ENCODE data around the gene FLVCR2. TPM values are rescaled to one million over a fixed set of nuclear protein-coding genes. Genes with fewer than 3 reads are reported as not detected.

FLVCR2 gene
- total and polyA plus RNA-seq, 2 donors (not counting 1 experiment from before 2014, with no cell fraction given): 0.31 to 1.6 TPM

DNA sequence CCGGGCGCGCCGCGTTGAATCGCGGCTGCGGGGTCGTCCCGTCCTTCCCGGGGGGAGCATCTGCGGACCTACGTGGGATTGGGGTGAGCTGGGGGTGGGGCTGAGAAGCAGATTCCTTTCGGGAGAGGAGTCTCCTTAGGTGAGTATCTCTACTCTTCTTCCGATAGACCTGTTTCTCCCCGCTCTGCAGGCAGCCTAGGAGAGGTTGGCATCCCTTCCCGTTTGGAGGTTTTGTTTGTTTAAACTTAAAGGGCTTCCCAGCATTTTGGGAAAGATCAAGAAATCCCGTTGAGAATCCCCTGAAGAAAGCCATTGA, 83.0 kb downstream of the FLVCR2 start:
- DNase-seq: no peak
- Mint-ChIP-seq H3K27ac (peak overlapping the region; percentile 96), H3K4me3 (peak overlapping the region; percentile 95), H3K4me1 (peaks cover 27% of the 10 kb centered on the region), H3K9me3 (ENCODE audit: insufficient read depth) (no peaks in the 10 kb centered on the region), H3K27me3 (no peaks in the 10 kb centered on the region)
- ChIA-PET CTCF (interaction anchor here (1.4 to 13.9 kb wide), 2 partner anchors 9 to 85 kb away, joined by 4 to 447 read pairs; partner anchors contain the start of gene FLVCR2), POLR2A (interaction anchor here (0.6 to 1.5 kb wide), 4 partner anchors 82 to 1460 kb away, joined by 4 to 8 read pairs (median 6); partner anchors contain the start of gene FLVCR2)
- TF ChIP-seq EZH2 (IDR thresholded peaks at IDR 0.05; ENCODE audit: borderline replicate concordance, insufficient read depth, low read depth, low read length, poor library complexity, severe bottlenecking) (no peak), CTCF (IDR thresholded peaks at IDR 0.05) (no peak)
- Histone ChIP-seq H3K9ac (ENCODE audit: low read length) (peak overlapping the region; percentile 97), H3K79me2 (ENCODE audit: control insufficient read depth, insufficient read depth, low read length) (no peaks in the 10 kb centered on the region), H2AFZ (ENCODE audit: insufficient read depth, low read depth, low read length, poor library complexity, severe bottlenecking) (peak overlapping the region; percentile 99), H3K36me3 (replicated peaks in 1 of 2; ENCODE audit: control extremely low read depth in 1 of 2, control insufficient read depth in 1 of 2, extremely low read depth in 1 of 2, insufficient read depth in 2 of 2, low read length in 1 of 2) (peaks cover 2 to 10% of the 10 kb centered on the region in 2 experiments), H3K27me3 (replicated peaks in 1 of 4; ENCODE audit: control extremely low read depth in 1 of 4, control insufficient read depth in 3 of 4, insufficient read depth in 4 of 4, low read length in 3 of 4) (no peaks in the 10 kb centered on the region), H3K4me2 (replicated peaks; ENCODE audit: low read depth, low read length, poor library complexity, severe bottlenecking) (peak overlapping the region; percentile 89), H3K4me3 (ENCODE audit: control extremely low read depth in 1 of 5, extremely low read depth in 1 of 5, insufficient read depth in 1 of 5, low read depth in 2 of 5, low read length in 4 of 5) (peak overlapping the region; percentile 73 to 95 (median 85)), H3K27ac (ENCODE audit: low read length in 2 of 2) (peak overlapping the region; percentile 80 to 96), H4K20me1 (ENCODE audit: control insufficient read depth, insufficient read depth, low read length, poor library complexity, severe bottlenecking) (no peaks in the 10 kb centered on the region), H3K4me1 (ENCODE audit: control insufficient read depth in 2 of 2, insufficient read depth in 2 of 2, low read length in 2 of 2) (peaks cover 14 to 15% of the 10 kb centered on the region in 2 donors), H3K9me3 (ENCODE audit: control extremely low read depth in 1 of 3, control insufficient read depth in 2 of 3, insufficient read depth in 1 of 3, low read length in 2 of 3) (no peaks in the 10 kb centered on the region)
- ATAC-seq (ENCODE audit: low read depth): no peak
- 0% methylated on average over 14 of the region's 18 CpGs for WGBS (ENCODE audit: insufficient coverage)
- intact Hi-C loops (cut with micrococcal nuclease): loop anchor here (2.0 to 5.0 kb wide), 3 partner anchors 139 to 1169 kb away; partner anchors contain the start of genes BATF, IFT43, ISCA2 and NPC2

DNA sequence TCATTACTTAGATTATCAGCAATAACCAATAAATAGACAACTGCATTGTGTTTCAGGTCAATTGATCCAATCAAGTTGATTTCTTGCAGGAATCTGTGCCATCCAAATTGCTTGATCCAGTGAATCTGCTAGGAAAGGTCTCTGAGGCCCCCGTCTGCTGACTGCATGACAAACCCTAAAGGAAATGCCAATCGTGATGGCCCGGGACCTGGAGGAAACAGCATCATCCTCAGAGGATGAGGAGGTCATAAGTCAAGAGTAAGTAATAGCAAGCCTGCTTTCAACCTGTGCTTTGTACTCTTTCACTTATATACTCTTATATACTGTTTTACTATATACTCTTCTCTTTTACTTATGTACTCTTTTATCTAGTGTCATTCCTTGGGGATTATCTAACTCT, 84.5 kb downstream of the FLVCR2 start:
- H3K36me3 ChIP-seq (replicated peaks in 1 of 2; ENCODE audit: control extremely low read depth in 1 of 2, control insufficient read depth in 1 of 2, extremely low read depth in 1 of 2, insufficient read depth in 2 of 2, low read length in 1 of 2): peaks cover 0 to 1% of the 10 kb centered on the region in 2 experiments
- no peak overlapping the region for H3K27ac ChIP-seq (ENCODE audit: low read length in 2 of 2)
- H3K27me3 Mint-ChIP-seq: no peaks in the 10 kb centered on the region
- H2AFZ ChIP-seq (ENCODE audit: insufficient read depth, low read depth, low read length, poor library complexity, severe bottlenecking): no peak overlapping the region
- 100% methylated on average over 2 of the region's 3 CpGs for WGBS (ENCODE audit: insufficient coverage)
- H3K4me2 ChIP-seq (replicated peaks; ENCODE audit: low read depth, low read length, poor library complexity, severe bottlenecking): no peak overlapping the region
- H3K4me1 Mint-ChIP-seq: peaks cover 27% of the 10 kb centered on the region
- intact Hi-C loops (cut with micrococcal nuclease): loop anchor here (5.0 kb wide), 1 partner anchor 141 kb away; the partner anchor contains the start of gene BATF
- H3K9me3 ChIP-seq (ENCODE audit: control extremely low read depth in 1 of 3, control insufficient read depth in 2 of 3, insufficient read depth in 1 of 3, low read length in 2 of 3): no peaks in the 10 kb centered on the region
- ChIA-PET POLR2A (no interaction called here), CTCF (interaction anchor here (1.2 kb wide), 1 partner anchor 9 kb away, joined by 4 read pairs; no protein-coding TSS in a partner anchor)
- no peak overlapping the region for H3K9ac ChIP-seq (ENCODE audit: low read length)
- H3K4me3 Mint-ChIP-seq: peak overlapping the region; percentile 69
- no peak for TF ChIP-seq CTCF (IDR thresholded peaks at IDR 0.05)
- no peak for TF ChIP-seq EZH2 (IDR thresholded peaks at IDR 0.05; ENCODE audit: borderline replicate concordance, insufficient read depth, low read depth, low read length, poor library complexity, severe bottlenecking)
- DNase-seq: no peak
- peaks cover 14 to 15% of the 10 kb centered on the region in 2 donors for H3K4me1 ChIP-seq (ENCODE audit: control insufficient read depth in 2 of 2, insufficient read depth in 2 of 2, low read length in 2 of 2)
- H3K9me3 Mint-ChIP-seq (ENCODE audit: insufficient read depth): no peaks in the 10 kb centered on the region
- no peaks in the 10 kb centered on the region for H3K79me2 ChIP-seq (ENCODE audit: control insufficient read depth, insufficient read depth, low read length)
- no peaks in the 10 kb centered on the region for H3K27me3 ChIP-seq (replicated peaks in 1 of 4; ENCODE audit: control extremely low read depth in 1 of 4, control insufficient read depth in 3 of 4, insufficient read depth in 4 of 4, low read length in 3 of 4)
- H3K27ac Mint-ChIP-seq: peak overlapping the region; percentile 41
- no peak overlapping the region for H3K4me3 ChIP-seq (ENCODE audit: control extremely low read depth in 1 of 5, extremely low read depth in 1 of 5, insufficient read depth in 1 of 5, low read depth in 2 of 5, low read length in 4 of 5)
- no peak for ATAC-seq (ENCODE audit: low read depth)
- no peaks in the 10 kb centered on the region for H4K20me1 ChIP-seq (ENCODE audit: control insufficient read depth, insufficient read depth, low read length, poor library complexity, severe bottlenecking)
